HL-60/S4 treated with retinoic acid at 250 ng/mL for 4 days and 3 days (cell line): ENCODE results near the gene TCL1A.
"Not testable (repeated sequence)": the region's sequence is repeated elsewhere in the genome, so short reads cannot be mapped to it uniquely, and the experiment has no call there.

Experiments used
- in situ Hi-C: fragments of 300-500 bp; cut with MboI; formaldehyde crosslinking; loops from 2 replicates; pipeline ENCODE4 v1.7.0; 2022; ENCODE audit warnings: low sequenced_read_pairs

Gene TCL1A

GRCh38 chr14:95679998-95680735, 33.8 kb downstream of the TCL1A start:
- in situ Hi-C loops = loop anchor here (25.0 kb wide), 1 partner anchor 243 kb away; no protein-coding TSS in a partner anchor

GRCh38 chr14:95679148-95679815, 34.6 kb downstream of the TCL1A start:
- in situ Hi-C loops = loop anchor here (25.0 kb wide), 1 partner anchor 242 kb away; no protein-coding TSS in a partner anchor

- in situ Hi-C loops = loop anchor here (25.0 kb wide), 1 partner anchor 240 kb away; no protein-coding TSS in a partner anchor
These were observed 36.6 kb downstream of the TCL1A start for GRCh38 chr14:95677179-95677835.

- in situ Hi-C loops = loop anchor here (25.0 kb wide), 1 partner anchor 238 kb away; no protein-coding TSS in a partner anchor
These were observed 38.4 kb downstream of the TCL1A start for GRCh38 chr14:95675486-95675885.

- in situ Hi-C loops = loop anchor here (25.0 kb wide), 1 partner anchor 237 kb away; no protein-coding TSS in a partner anchor
These were observed 39.3 kb downstream of the TCL1A start for GRCh38 chr14:95674613-95675012.

GRCh38 chr14:95668235-95668772, 45.6 kb downstream of the TCL1A start:
- in situ Hi-C loops = no loop called here

GRCh38 chr14:95667249-95667693, 46.7 kb downstream of the TCL1A start:
- in situ Hi-C loops = no loop called here

GRCh38 chr14:95666450-95666849, 47.5 kb downstream of the TCL1A start:
- in situ Hi-C loops = no loop called here

- in situ Hi-C loops = not testable (repeated sequence)
These were observed 48.4 kb downstream of the TCL1A start for GRCh38 chr14:95665530-95665929.

- in situ Hi-C loops = no loop called here
These were observed 49.4 kb downstream of the TCL1A start for GRCh38 chr14:95664546-95664945.

GRCh38 chr14:95664066-95664465, 49.9 kb downstream of the TCL1A start:
- in situ Hi-C loops = no loop called here

- in situ Hi-C loops = no loop called here
These were observed 50.6 kb downstream of the TCL1A start for GRCh38 chr14:95663226-95663797.

GRCh38 chr14:95662376-95663186, 51.3 kb downstream of the TCL1A start:
- in situ Hi-C loops = no loop called here

GRCh38 chr14:95660651-95661515, 53.0 kb downstream of the TCL1A start:
- in situ Hi-C loops = no loop called here

- in situ Hi-C loops = no loop called here
These were observed 53.9 kb downstream of the TCL1A start for GRCh38 chr14:95659990-95660385.
